Heart right ventricle (tissue), 16 donors: ENCODE measurements around the gene KIAA1671. TPM values are rescaled to one million over a fixed set of nuclear protein-coding genes. Genes with fewer than 3 reads are reported as not detected.

Experiments used
- ATAC-seq, 8 donors: fragments of 200-7000 bp; cut with Tn5 transposase; one replicate each; pipeline ENCODE4 v1.9.1; 2020; ENCODE audit warnings: mild to moderate bottlenecking in 8 of 8, moderate library complexity in 8 of 8, moderate number of reproducible peaks in 1 of 8
- DNase-seq, 2 donors: peaks; one replicate each; pipeline ENCODE4 v3.0.0-alpha.2; 2020
- H3K27ac ChIP-seq, 10 donors: fragments of 200-600 bp; sonication (generic) in 2 of 10; one replicate each; pipeline versions ENCODE4 v1.5.0 to v1.8.0; 2020 to 2022; ENCODE audit warnings: mild to moderate bottlenecking in 3 of 10
- H3K27me3 ChIP-seq, 7 donors: fragments of 200-600 bp; one replicate each; pipeline ENCODE4 v1.8.0; 2021 to 2022; ENCODE audit warnings: mild to moderate bottlenecking in 2 of 7
- H3K36me3 ChIP-seq, 9 donors: fragments of 200-600 bp; sonication (generic) in 1 of 9; one replicate each; pipeline versions ENCODE4 v1.5.0 to v1.8.0; 2020 to 2022; ENCODE audit warnings: mild to moderate bottlenecking in 2 of 9
- H3K4me1 ChIP-seq, 9 donors: fragments of 200-600 bp; sonication (generic) in 1 of 9; one replicate each; pipeline versions ENCODE4 v1.5.0 to v1.8.0; 2020 to 2022; ENCODE audit warnings: mild to moderate bottlenecking in 4 of 9
- H3K4me3 ChIP-seq, 10 donors: fragments of 200-600 bp; sonication (generic) in 2 of 10; one replicate each; pipeline versions ENCODE4 v1.5.0 to v1.8.0; 2020 to 2022; ENCODE audit warnings: mild to moderate bottlenecking in 7 of 10, moderate library complexity in 2 of 10
- H3K9me3 ChIP-seq, 11 donors: fragments of 200-600 bp in 10 of 11; sonication (generic) in 2 of 11; one replicate each; pipeline versions ENCODE4 v1.5.0 to v1.8.0; 2013 to 2022; ENCODE audit warnings: mild to moderate bottlenecking in 2 of 11, control low read depth in 1 of 11, moderate library complexity in 1 of 11
- WGBS, 2 donors: extraction: QIAGEN DNeasy Blood & Tissue Kit; methylation state at CpG; one replicate each; pipeline ENCODE4 v1.1.7; 2013; ENCODE audit warnings: inconsistent platforms in 1 of 2; 5-methylcytosine and 5-hydroxymethylcytosine counted together
- intact Hi-C, 10 donors: fragments of 100-400 bp; cut with DNase I; formaldehyde crosslinking; loops; one replicate each; pipeline versions ENCODE4 v1.11.1 to v1.14.2; 2022
- polyA plus RNA-seq, 2 donors: library from polyadenylated mRNA; stranded (reverse); fragments of 200-250 nt; gene quantifications; one replicate each; pipeline ENCODE4 v1.2.3, GENCODE V29; 2013
- total RNA-seq, 10 donors: library from RNA; stranded (reverse); fragmentation: NEBNext Ultra II Directional in 3 of 10; extraction: Animal tissue kit (Norgen Biotek cat#: 25700) in 3 of 10; gene quantifications; one replicate each; pipeline versions ENCODE4 v1.2.1 to v1.2.4, GENCODE V29; 2021 to 2023
- TF ChIP-seq, protein P1 (sequence below), 9 donors: fragments of 200-600 bp; sonication (generic) in 2 of 9; IDR thresholded peaks; one replicate each; pipeline versions ENCODE4 v1.5.0 to v1.8.0; 2021 to 2022; ENCODE audit warnings: antibody characterized with exemption in 9 of 9, mild to moderate bottlenecking in 5 of 9, moderate library complexity in 1 of 9
- donor health status: Arrhythmogenic right ventricular cardiomyopathy.
- donor health status: ischemic (EF 13 %, LVEDD 7.1; RV severe dilation, severe dysfunction).
- donor health status: healthy with polysubstance abuse.
- donor health status: DM: no; HTN: yes; CAD: no.
- donor health status: DM: no; HTN: no; CAD: no.
- donor health status: ischemic (EF 25% LVEDD 6.9; RV normal size, moderate dysfunction).
- donor health status: ischemic (EF 25% LVEDD 5.7; RV mildly dilated, moderate dysfunction).
- donor health status: healthy.
- donor health status: DM: yes; HTN: yes; CAD: no.
- donor health status: Ischemic cardiomyopathy.
- donor health status: ischemic (EF 35%, LVEDD 5.7; RV mildly dilated, moderate dysfunction).
- donor health status: nonischemic (EF 11% LVEDD 7.7; RV severe dilation, severe dysfunction).
- donor health status: DM: yes; HTN: yes; CAD: no.
- donor health status: PGD.
- donor health status: ischemic (EF 29% LVEDD 5.4; RV normal size, mild dysfunction).
- donor health status: nonischemic (EF 23%, LVEDD 6.1; RV moderate dilation, normal function).

KIAA1671 gene
- total and polyA plus RNA-seq, 12 donors, result 2.9 to 26.2 (median 13.7) TPM

DNA sequence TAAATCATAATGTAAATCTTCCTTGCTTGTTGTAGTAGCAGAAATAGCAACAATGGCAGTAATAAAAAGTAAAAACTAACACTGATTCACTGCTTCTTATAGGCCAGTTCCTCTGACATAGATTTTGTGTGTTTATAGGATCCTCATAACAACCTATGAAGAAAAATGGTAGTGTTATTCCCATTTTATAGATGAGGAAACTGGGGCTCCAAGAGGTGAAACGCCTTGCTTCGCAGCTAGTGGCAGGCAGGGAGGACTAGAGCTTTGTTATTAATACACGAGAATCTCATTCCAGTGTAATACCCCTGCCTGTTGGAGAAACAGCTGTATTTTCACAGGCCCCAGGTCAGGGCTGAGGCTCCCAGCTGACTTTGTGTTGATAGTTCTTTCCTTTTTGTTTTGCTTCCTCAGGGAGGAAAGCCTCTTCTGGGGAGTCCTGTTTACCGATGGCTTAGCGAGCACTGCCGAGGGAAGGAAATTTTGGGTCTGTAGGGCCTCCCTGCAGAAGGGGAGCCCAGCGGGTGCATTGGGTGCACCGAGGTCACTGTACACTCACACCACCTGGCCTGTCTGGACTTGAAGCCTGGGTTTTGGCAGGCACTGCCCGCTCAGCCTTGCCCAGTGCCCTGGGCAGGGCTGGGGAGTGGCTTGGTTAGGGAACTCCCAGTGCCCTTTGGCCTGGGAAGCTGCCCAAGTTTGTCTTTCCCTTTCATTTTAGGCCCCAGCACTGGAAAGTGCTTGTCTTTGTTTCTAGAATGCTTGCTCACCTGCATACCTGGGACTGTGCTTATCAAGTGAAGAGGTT, 13.5 kb downstream of the KIAA1671 start:
- Histone ChIP-seq H3K36me3 (no peaks in the 10 kb centered on the region), H3K9me3 (no peaks in the 10 kb centered on the region), H3K4me3 (no peak overlapping the region), H3K27me3 (no peaks in the 10 kb centered on the region), H3K27ac (peak overlapping the region; percentile 41 to 89 (median 72)), H3K4me1 (peaks cover 15 to 99% (median 71%) of the 10 kb centered on the region in 9 donors)
- TF ChIP-seq, protein P1, sequence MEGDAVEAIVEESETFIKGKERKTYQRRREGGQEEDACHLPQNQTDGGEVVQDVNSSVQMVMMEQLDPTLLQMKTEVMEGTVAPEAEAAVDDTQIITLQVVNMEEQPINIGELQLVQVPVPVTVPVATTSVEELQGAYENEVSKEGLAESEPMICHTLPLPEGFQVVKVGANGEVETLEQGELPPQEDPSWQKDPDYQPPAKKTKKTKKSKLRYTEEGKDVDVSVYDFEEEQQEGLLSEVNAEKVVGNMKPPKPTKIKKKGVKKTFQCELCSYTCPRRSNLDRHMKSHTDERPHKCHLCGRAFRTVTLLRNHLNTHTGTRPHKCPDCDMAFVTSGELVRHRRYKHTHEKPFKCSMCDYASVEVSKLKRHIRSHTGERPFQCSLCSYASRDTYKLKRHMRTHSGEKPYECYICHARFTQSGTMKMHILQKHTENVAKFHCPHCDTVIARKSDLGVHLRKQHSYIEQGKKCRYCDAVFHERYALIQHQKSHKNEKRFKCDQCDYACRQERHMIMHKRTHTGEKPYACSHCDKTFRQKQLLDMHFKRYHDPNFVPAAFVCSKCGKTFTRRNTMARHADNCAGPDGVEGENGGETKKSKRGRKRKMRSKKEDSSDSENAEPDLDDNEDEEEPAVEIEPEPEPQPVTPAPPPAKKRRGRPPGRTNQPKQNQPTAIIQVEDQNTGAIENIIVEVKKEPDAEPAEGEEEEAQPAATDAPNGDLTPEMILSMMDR (IDR thresholded peaks at IDR 0.05), result no peak
- peak in 7 of 8 donors; percentile 12 to 53 (median 22) for ATAC-seq
- intact Hi-C loops, result loop anchor here in 1 of 10 donors (5.0 kb wide), 1 partner anchor 51 kb away; no protein-coding TSS in a partner anchor
- WGBS, 2 donors, result 41 to 59% methylated on average over 9 of the region's 9 CpGs
- DNase-seq, result peak in 1 of 2 donors; percentile 51

DNA sequence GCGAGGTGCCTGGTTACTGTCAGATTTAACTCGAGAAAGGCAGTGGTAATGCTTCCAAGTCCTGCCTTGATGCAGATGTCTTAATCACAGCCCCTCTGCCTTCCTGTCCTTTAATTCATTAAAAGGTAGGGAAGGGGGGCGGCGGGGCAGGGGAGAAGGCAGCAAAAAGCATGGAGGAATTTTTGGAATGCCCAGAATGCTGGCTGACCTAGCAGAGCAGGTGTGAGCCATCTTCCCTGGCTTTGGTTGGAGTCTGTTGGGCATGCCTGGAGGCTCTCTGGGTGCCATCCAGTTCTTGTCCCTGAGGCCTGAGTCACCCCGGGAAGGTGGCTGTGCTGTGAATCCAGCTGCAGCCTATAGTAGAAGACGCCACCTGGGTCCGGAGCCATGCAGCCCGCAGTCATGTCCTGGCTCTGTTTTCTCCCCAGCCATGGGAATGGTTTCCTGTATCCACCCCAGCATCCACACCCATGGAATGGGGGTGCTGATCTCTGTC, 15.6 kb downstream of the KIAA1671 start:
- no peaks in the 10 kb centered on the region for H3K36me3 ChIP-seq
- peak overlapping the region in 9 of 10 donors; percentile 4 to 89 (median 79) for H3K27ac ChIP-seq
- H3K4me3 ChIP-seq, result no peak overlapping the region
- no peaks in the 10 kb centered on the region for H3K27me3 ChIP-seq
- 54 to 65% methylated on average over 8 of the region's 8 CpGs for WGBS, 2 donors
- TF ChIP-seq, protein P1 (IDR thresholded peaks at IDR 0.05), result no peak
- no peaks in the 10 kb centered on the region for H3K9me3 ChIP-seq
- ATAC-seq (peak in 5 of 8 donors; percentile 10 to 57 (median 30)), DNase-seq (peak in 1 of 2 donors; percentile 29)
- peaks cover 15 to 95% (median 62%) of the 10 kb centered on the region in 9 donors for H3K4me1 ChIP-seq
- intact Hi-C loops, result loop anchor here in 1 of 10 donors (5.0 kb wide), 1 partner anchor 49 kb away; no protein-coding TSS in a partner anchor

DNA sequence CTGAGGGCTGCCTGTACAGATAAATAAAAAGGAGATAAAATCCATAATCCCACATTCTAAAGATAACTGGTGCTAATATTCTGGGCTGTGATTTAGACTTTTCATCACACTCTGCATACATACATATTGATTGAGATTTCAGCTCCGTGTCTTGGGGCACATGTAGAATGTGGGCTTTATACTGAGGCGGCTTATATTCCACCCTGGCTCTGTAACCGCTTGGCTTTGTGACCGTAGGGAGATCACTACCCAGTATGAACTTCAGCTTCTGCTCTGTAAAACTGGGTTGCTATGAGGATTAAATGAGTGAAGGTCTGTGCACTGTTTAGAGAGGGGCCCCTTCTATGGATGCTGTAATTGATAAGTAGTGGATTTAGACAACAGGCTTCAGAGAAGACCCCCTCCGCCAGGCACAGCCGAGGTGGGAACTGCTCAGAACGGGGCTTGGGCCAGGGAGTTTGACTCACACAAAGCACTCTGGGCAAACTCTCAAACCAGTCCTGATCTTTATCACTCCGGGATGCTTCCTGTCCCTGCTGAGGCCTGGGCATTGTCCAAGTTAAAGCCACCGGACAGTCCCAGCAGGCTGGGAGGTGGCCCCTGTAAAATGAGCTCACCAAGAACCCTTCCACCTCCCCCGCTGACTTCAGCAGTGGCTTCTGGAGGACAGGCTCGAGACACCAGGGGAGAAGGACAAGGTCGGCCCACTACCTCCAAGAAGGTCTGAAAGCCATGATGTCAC, 17.2 kb downstream of the KIAA1671 start:
- H3K4me3 ChIP-seq, result peak overlapping the region in 2 of 10 donors; percentile 23 to 27
- H3K27ac ChIP-seq, result peak overlapping the region; percentile 75 to 89 (median 81)
- peak; percentile 79 to 93 (median 88) for ATAC-seq
- no peaks in the 10 kb centered on the region for H3K27me3 ChIP-seq
- peak; percentile 56 to 85 for DNase-seq
- H3K4me1 ChIP-seq, result peaks cover 12 to 94% (median 61%) of the 10 kb centered on the region in 9 donors
- 36 to 43% methylated on average over 12 of the region's 12 CpGs for WGBS, 2 donors
- no peaks in the 10 kb centered on the region for H3K9me3 ChIP-seq
- H3K36me3 ChIP-seq, result no peaks in the 10 kb centered on the region
- intact Hi-C loops, result loop anchor here in 3 of 10 donors (5.0 kb wide), 2 partner anchors 48 to 58 kb away; no protein-coding TSS in a partner anchor
- TF ChIP-seq, protein P1 (IDR thresholded peaks at IDR 0.05), result no peak

DNA sequence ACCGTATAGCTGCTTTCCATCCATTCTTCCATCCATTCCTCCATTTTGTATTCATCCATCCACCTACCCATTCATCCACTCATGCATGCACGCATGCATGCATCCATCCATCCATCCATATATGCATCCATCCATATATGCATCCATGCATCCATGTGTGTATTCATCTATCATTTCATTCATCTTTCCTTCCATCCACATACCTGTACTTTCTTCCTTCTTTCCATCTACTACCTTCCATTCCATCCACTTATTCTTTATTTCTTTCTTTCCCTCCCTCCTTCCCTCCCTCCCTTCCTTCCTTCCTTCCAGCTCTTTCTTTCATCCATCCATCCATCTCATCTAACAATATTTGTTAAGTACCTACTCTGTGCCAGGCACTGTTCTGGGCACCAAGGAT, 19.9 kb downstream of the KIAA1671 start:
- intact Hi-C loops, result loop anchor here in 2 of 10 donors (5.0 kb wide), 2 partner anchors 45 to 55 kb away; no protein-coding TSS in a partner anchor
- 64 to 97% methylated on average over 2 of the region's 2 CpGs for WGBS, 2 donors

More for the DNA sequence above, 19.9 kb downstream of the KIAA1671 start:
- Histone ChIP-seq H3K27ac (peak overlapping the region in 1 of 10 donors; percentile 84), H3K4me1 (peaks cover 25 to 91% (median 60%) of the 10 kb centered on the region in 9 donors), H3K36me3 (no peaks in the 10 kb centered on the region), H3K27me3 (no peaks in the 10 kb centered on the region), H3K9me3 (no peaks in the 10 kb centered on the region), H3K4me3 (no peak overlapping the region)
- TF ChIP-seq, protein P1 (IDR thresholded peaks at IDR 0.05), result no peak
- no peak for DNase-seq
- no peak for ATAC-seq
